Colonic mucosa (tissue), 4 donors: ENCODE measurements around the gene FBN1. TPM values are rescaled to one million over a fixed set of nuclear protein-coding genes. Genes with fewer than 3 reads are reported as not detected.

ENCODE experiments used
- DNase-seq: peaks from one replicate; pipeline ENCODE4 v3.0.0-alpha.2; 2020
- H3K27ac ChIP-seq: fragments of 200-600 bp; one replicate; pipeline ENCODE4 v1.8.0; 2021
- H3K27me3 ChIP-seq: fragments of 200-600 bp; one replicate; pipeline ENCODE4 v1.8.0; 2021
- H3K36me3 ChIP-seq: fragments of 200-600 bp; one replicate; pipeline ENCODE4 v1.8.0; 2021
- H3K4me1 ChIP-seq: fragments of 200-600 bp; one replicate; pipeline ENCODE4 v1.8.0; 2021; ENCODE audit warnings: mild to moderate bottlenecking
- H3K4me3 ChIP-seq: fragments of 200-600 bp; one replicate; pipeline ENCODE4 v1.8.0; 2021
- H3K9ac ChIP-seq, 2 donors: one replicate each; pipeline ENCODE4 v1.7.0; 2013; ENCODE audit warnings: control low read depth in 2 of 2, low read depth in 2 of 2, low read length in 2 of 2
- H3K9me3 ChIP-seq: fragments of 200-600 bp; one replicate; pipeline ENCODE4 v1.8.0; 2021
- CTCF ChIP-seq: fragments of 200-600 bp; IDR thresholded peaks from one replicate; pipeline ENCODE4 v1.8.0; 2022; ENCODE audit warnings: antibody characterized with exemption, mild to moderate bottlenecking
- intact Hi-C: fragments of 100-400 bp; cut with DNase I; formaldehyde crosslinking; loops from one replicate; pipeline ENCODE4 v1.14.1; 2022
- total RNA-seq, 2 donors: library from RNA; stranded (reverse); fragmentation: NEBNext Ultra II Directional in 1 of 2; extraction: Animal tissue kit (Norgen Biotek cat#: 25700) in 1 of 2; gene quantifications; one replicate each; pipeline ENCODE4 v1.2.1, GENCODE V29; 2021
- donor health status: healthy.
- donor health status: DM: no; HTN: no; CAD: no.
- donor health status: DM: no; HTN: no; CAD: no.

FBN1 gene
- total RNA-seq, 2 donors from 2014 or later = 6.6 to 19.5 TPM

GRCh38 chr15:48616216-48616615, 29.3 kb downstream of the FBN1 start:
- TF ChIP-seq CTCF = no peak
- Histone ChIP-seq H3K9ac (no peak overlapping the region), H3K27me3 (no peaks in the 10 kb centered on the region), H3K9me3 (no peaks in the 10 kb centered on the region), H3K27ac (no peak overlapping the region), H3K4me3 (no peak overlapping the region), H3K4me1 (no peaks in the 10 kb centered on the region), H3K36me3 (no peaks in the 10 kb centered on the region)
- DNase-seq = no peak
- intact Hi-C loops = no loop called here

DNA sequence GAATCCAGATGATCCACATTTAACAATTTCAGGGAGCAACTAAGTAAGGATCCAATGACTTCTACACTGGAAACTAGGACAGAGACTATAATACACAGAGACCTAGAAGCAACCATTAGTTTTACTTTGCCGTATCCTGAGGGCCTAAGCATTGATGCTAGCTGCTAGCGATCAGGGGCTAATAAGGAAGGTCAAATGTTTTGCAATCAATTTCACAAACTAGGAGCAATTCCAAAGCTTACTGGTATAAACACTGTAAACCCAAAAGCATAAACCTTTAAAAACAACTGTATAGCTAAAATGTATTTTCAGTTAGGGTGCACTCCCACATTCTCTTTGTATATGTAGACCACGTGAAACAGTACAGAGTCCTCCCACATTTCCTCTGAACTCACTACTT, 31.5 kb downstream of the FBN1 start:
- Histone ChIP-seq H3K36me3 (no peaks in the 10 kb centered on the region), H3K27me3 (no peaks in the 10 kb centered on the region), H3K9ac (no peak overlapping the region), H3K4me3 (no peak overlapping the region), H3K9me3 (no peaks in the 10 kb centered on the region), H3K27ac (no peak overlapping the region), H3K4me1 (no peaks in the 10 kb centered on the region)
- intact Hi-C loops = no loop called here
- no peak for DNase-seq
- no peak for TF ChIP-seq CTCF

- DNase-seq = no peak
- no peak overlapping the region for H3K27ac ChIP-seq
- H3K9ac ChIP-seq = no peak overlapping the region
- no peaks in the 10 kb centered on the region for H3K27me3 ChIP-seq
- intact Hi-C loops = no loop called here
- no peak for TF ChIP-seq CTCF
- no peak overlapping the region for H3K4me3 ChIP-seq
- no peaks in the 10 kb centered on the region for H3K9me3 ChIP-seq
- H3K36me3 ChIP-seq = no peaks in the 10 kb centered on the region
- no peaks in the 10 kb centered on the region for H3K4me1 ChIP-seq
These were observed 36.0 kb downstream of the FBN1 start for GRCh38 chr15:48609486-48609885.

DNA sequence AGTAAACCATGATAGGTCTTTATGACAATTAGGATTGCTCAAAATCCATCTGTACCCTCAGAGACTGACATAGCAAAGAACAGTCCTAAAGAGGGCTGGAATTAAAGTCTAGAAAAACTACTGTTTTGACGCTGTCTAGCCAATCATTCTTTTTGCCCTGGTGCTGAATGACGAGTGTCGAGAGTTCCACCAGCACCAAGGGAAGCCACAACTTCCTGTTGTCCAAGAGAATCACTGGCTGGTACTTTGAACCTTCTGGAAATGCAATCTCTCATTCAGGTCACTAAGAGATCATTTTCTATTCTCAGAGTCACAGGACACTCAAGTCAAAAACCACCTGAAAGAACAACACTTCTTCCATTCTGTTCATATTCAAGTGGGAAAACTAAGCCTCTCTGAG, 37.7 kb downstream of the FBN1 start:
- no peak for DNase-seq
- Histone ChIP-seq H3K27me3 (no peaks in the 10 kb centered on the region), H3K27ac (no peak overlapping the region), H3K36me3 (no peaks in the 10 kb centered on the region), H3K4me3 (no peak overlapping the region), H3K4me1 (no peaks in the 10 kb centered on the region), H3K9ac (no peak overlapping the region), H3K9me3 (no peaks in the 10 kb centered on the region)
- intact Hi-C loops = no loop called here
- no peak for TF ChIP-seq CTCF

DNA sequence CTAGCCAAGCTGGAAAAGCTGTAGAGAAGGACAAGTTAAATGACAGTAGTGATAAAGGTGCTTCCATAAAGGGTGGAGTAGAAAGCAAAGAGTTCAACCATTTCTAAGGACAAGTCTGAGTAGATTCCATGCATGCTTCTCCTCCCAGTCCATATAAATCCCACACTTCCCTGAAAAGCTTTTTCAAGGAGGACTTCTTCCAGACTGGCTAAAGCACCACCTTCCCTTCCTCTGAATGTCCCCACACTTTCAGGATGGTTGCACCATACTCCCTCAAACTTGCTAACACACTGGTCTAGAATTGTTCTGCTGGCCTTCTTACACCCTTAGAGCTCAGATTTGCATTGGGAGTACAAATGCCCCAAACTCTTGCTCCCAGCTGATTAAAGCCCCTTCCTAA, 40.9 kb downstream of the FBN1 start:
- no peaks in the 10 kb centered on the region for H3K9me3 ChIP-seq
- H3K9ac ChIP-seq = no peak overlapping the region
- no peaks in the 10 kb centered on the region for H3K4me1 ChIP-seq
- TF ChIP-seq CTCF = no peak
- no peak overlapping the region for H3K4me3 ChIP-seq
- no peaks in the 10 kb centered on the region for H3K27me3 ChIP-seq
- H3K27ac ChIP-seq = no peak overlapping the region
- intact Hi-C loops = no loop called here
- DNase-seq = no peak
- no peaks in the 10 kb centered on the region for H3K36me3 ChIP-seq

DNA sequence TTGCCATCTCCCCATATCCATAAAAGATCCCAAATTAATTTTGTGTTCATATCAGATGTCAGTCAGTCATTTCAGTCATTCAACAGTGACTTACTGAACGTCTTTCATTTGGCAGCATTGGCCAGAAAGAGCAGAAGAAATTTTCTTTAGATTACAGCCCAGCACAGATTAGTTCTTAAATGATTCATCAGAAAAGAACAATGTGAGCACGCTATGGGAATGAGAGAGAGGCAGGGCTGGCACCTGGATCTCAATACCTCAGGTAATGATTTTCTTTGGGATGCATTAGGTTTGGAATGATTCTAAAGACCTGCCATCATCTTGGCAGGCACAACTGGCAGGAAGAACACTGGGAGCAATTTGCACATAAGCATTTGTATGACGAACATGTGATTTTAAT, 41.6 kb downstream of the FBN1 start:
- Histone ChIP-seq H3K9me3 (no peaks in the 10 kb centered on the region), H3K27me3 (no peaks in the 10 kb centered on the region), H3K36me3 (no peaks in the 10 kb centered on the region), H3K4me3 (no peak overlapping the region), H3K27ac (no peak overlapping the region), H3K4me1 (no peaks in the 10 kb centered on the region), H3K9ac (no peak overlapping the region)
- DNase-seq = no peak
- intact Hi-C loops = no loop called here
- TF ChIP-seq CTCF = no peak
